GM12878 (cell line): Measurements from ENCODE around the gene NRP2. TPM values are rescaled to one million over a fixed set of nuclear protein-coding genes. Genes with fewer than 3 reads are reported as not detected.

ENCODE experiments used
- ATAC-seq: fragments of 200-7000 bp; cut with Tn5 transposase; 3 replicates; pipeline ENCODE4 v1.9.1; 2020; ENCODE audit warnings: mild to moderate bottlenecking, moderate library complexity
- BruUV-seq: library from RNA; stranded (reverse); fragments of 400-500 nt; replicated peaks from 2 replicates; lab custom pipeline; 2021; lab: Mats Ljungman, UMichigan
- CTCF ChIA-PET: fragments of 300-600 bp; sonication (Branson Sonifier 250); formaldehyde crosslinking; extraction: SDS; loops from one replicate; lab custom pipeline; 2021; ENCODE audit warnings: inconsistent platforms; lab: Yijun Ruan, JAX
- POLR2A ChIA-PET: fragments of 350-600 bp; formaldehyde crosslinking; extraction: SDS; loops from one replicate; lab custom pipeline; 2021; ENCODE audit warnings: inconsistent platforms; lab: Charles Lee
- RAD21 ChIA-PET: fragments of 300-600 bp; sonication (Branson Sonifier 250); formaldehyde crosslinking; loops from one replicate; lab custom pipeline; 2023; ENCODE audit warnings: antibody characterized with exemption; ENCODE audit not compliant: unreplicated experiment; lab: Charles Lee
- SMC1A ChIA-PET: fragments of 300-600 bp; sonication (Branson Sonifier 250); formaldehyde crosslinking; loops from one replicate; lab custom pipeline; 2023; ENCODE audit not compliant: unreplicated experiment, uncharacterized antibody; lab: Charles Lee
- DNase-seq: peaks from one replicate; pipeline ENCODE4 v3.0.0-alpha.2; 2011; ENCODE audit warnings: low read depth, low spot score
- FAIRE-seq: peaks from 3 replicates; lab custom pipeline; 2011; peaks lifted over from hg19 to GRCh38; lab: Jason Lieb, UNC
- H2AFZ ChIP-seq: 2 replicates; pipeline ENCODE4 v1.6.0; 2011; ENCODE audit warnings: low read depth, low read length, control low read depth; ENCODE audit not compliant: control insufficient read depth
- H3K27ac ChIP-seq: 2 replicates; pipeline ENCODE4 v1.5.1; 2011; ENCODE audit warnings: control low read depth; ENCODE audit not compliant: control insufficient read depth, insufficient read depth
- H3K27me3 ChIP-seq, 2 experiments: replicated peaks in 1 of 2; 2 replicates each; pipeline versions ENCODE4 v1.6.0 to v1.6.1; 2011; ENCODE audit warnings: low read length in 1 of 2; ENCODE audit not compliant: control insufficient read depth in 2 of 2, insufficient read depth in 2 of 2
- H3K36me3 ChIP-seq, 2 experiments: 2 replicates each; pipeline ENCODE4 v1.5.1; 2011; ENCODE audit warnings: low read length in 1 of 2; ENCODE audit not compliant: control insufficient read depth in 2 of 2, insufficient read depth in 2 of 2
- H3K4me1 ChIP-seq: 2 replicates; pipeline ENCODE4 v1.6.1; 2011; ENCODE audit warnings: mild to moderate bottlenecking, low read length, moderate library complexity, mixed read lengths; ENCODE audit not compliant: control insufficient read depth, insufficient read depth
- H3K4me2 ChIP-seq: 2 replicates; pipeline ENCODE4 v1.6.0; 2011; ENCODE audit warnings: control low read depth; ENCODE audit not compliant: control insufficient read depth, insufficient read depth
- H3K4me3 ChIP-seq: fragments of 200-600 bp; sonication (generic); 2 replicates; pipeline ENCODE4 v1.5.1; 2016
- H3K79me2 ChIP-seq: 2 replicates; pipeline ENCODE4 v1.6.0; 2011; ENCODE audit warnings: low read length; ENCODE audit not compliant: control insufficient read depth, insufficient read depth
- H3K9ac ChIP-seq: 2 replicates; pipeline ENCODE4 v1.8.0; 2011; ENCODE audit warnings: low read length, control low read depth, mixed read lengths; ENCODE audit not compliant: control insufficient read depth, insufficient read depth
- H3K9me3 ChIP-seq: replicated peaks from 3 replicates; pipeline ENCODE4 v1.5.1; 2011; ENCODE audit warnings: mild to moderate bottlenecking, low read length; ENCODE audit not compliant: control insufficient read depth, insufficient read depth
- H4K20me1 ChIP-seq: 2 replicates; pipeline ENCODE4 v1.6.0; 2011; ENCODE audit not compliant: control insufficient read depth, insufficient read depth
- BRCA1 ChIP-seq: IDR thresholded peaks from 2 replicates; pipeline ENCODE4 v1.6.1; 2011; ENCODE audit warnings: low read depth, low read length, improper control_type of control experiment
- CHD1 ChIP-seq: IDR thresholded peaks from 2 replicates; pipeline ENCODE4 v1.6.1; 2012; ENCODE audit warnings: low read depth, low read length, improper control_type of control experiment
- FOS ChIP-seq: IDR thresholded peaks from 3 replicates; pipeline ENCODE4 v1.6.1; 2011; ENCODE audit warnings: borderline replicate concordance; ENCODE audit not compliant: insufficient read length; ENCODE audit errors: extremely low read depth
- GATAD2B ChIP-seq: fragments of 450-650 bp; conservative IDR thresholded peaks from 2 replicates; pipeline ENCODE4 v1.6.1; 2017; ENCODE audit warnings: low read depth, mild to moderate bottlenecking, moderate library complexity
- HDAC6 ChIP-seq: fragments of 200-600 bp; sonication (generic); IDR thresholded peaks from one replicate; pipeline ENCODE4 v1.8.0; 2017; ENCODE audit warnings: antibody characterized with exemption; ENCODE audit not compliant: unreplicated experiment
- RAD51 ChIP-seq: fragments of 450-650 bp; IDR thresholded peaks from 2 replicates; pipeline ENCODE4 v1.6.1; 2016; ENCODE audit warnings: moderate library complexity, mild to moderate bottlenecking, inconsistent platforms
- SRF ChIP-seq, 2 experiments: IDR thresholded peaks; 2 replicates each; pipeline ENCODE4 v1.6.1; 2011; ENCODE audit warnings: low read depth in 2 of 2, low read length in 2 of 2, mild to moderate bottlenecking in 1 of 2, moderate library complexity in 1 of 2
- TARDBP ChIP-seq: IDR thresholded peaks from 2 replicates; pipeline ENCODE4 v1.6.1; 2016; ENCODE audit warnings: borderline replicate concordance
- ZBED1 ChIP-seq: IDR thresholded peaks from 2 replicates; pipeline ENCODE4 v1.6.1; 2016; ENCODE audit warnings: borderline replicate concordance
- ZNF207 ChIP-seq: fragments of 450-650 bp; IDR thresholded peaks from 2 replicates; pipeline ENCODE4 v1.6.1; 2014; ENCODE audit warnings: antibody characterized with exemption, mild to moderate bottlenecking, borderline replicate concordance
- ZZZ3 ChIP-seq: IDR thresholded peaks from 2 replicates; pipeline ENCODE4 v1.6.1; 2011; ENCODE audit warnings: low read depth; ENCODE audit not compliant: control insufficient read depth, insufficient read length
- WGBS: methylation state at CpG from one replicate; pipeline ENCODE4 v1.1.6; 2016; ENCODE audit warnings: low lambda C conversion rate; ENCODE audit not compliant: insufficient replicate concordance, insufficient coverage; ENCODE audit errors: missing lambda C conversion rate; 5-methylcytosine and 5-hydroxymethylcytosine counted together
- in situ Hi-C: fragments of 300-500 bp; cut with MboI; formaldehyde crosslinking; loops from 9 replicates; pipeline ENCODE4 v1.14.3; 2018; ENCODE audit warnings: mixed read lengths
- intact Hi-C: fragments of 100-400 bp; cut with micrococcal nuclease; formaldehyde crosslinking; loops from one replicate; pipeline ENCODE4 v1.14.2; 2022; ENCODE audit not compliant: unreplicated experiment
- polyA plus RNA-seq, 11 experiments: library from polyadenylated mRNA; depleted of rRNA in 4 of 11; unstranded in 6 of 11; stranded (reverse) in 5 of 11; fragments of >200 nt; fragmentation: Nextera tagmentation in 4 of 11; fragmentation: Illumina TruSeq in 1 of 11; extraction: Ambion mirVana in 4 of 11; extraction: Trizol in 1 of 11; gene quantifications; 1 replicate in 1 of 11; 2 replicates in 10 of 11; pipeline versions ENCODE4 v1.2.1 to v1.2.3, GENCODE V29; 2011 to 2016; ENCODE audit warnings: inconsistent platforms in 2 of 11, missing spikeins in 2 of 11, low read depth in 1 of 11
- total RNA-seq, 4 experiments: library from RNA; depleted of rRNA in 3 of 4; stranded (reverse); fragments of >200 nt in 3 of 4; fragmentation: Illumina TruSeq in 1 of 4; extraction: Trizol in 1 of 4; gene quantifications; 2 replicates each; pipeline versions ENCODE4 v1.2.1 to v1.2.3, GENCODE V29; 2013 to 2021
- TF ChIP-seq, protein P1 (sequence below): IDR thresholded peaks from 2 replicates; pipeline ENCODE4 v1.6.1; 2011; ENCODE audit warnings: low read depth, low read length, improper control_type of control experiment, borderline replicate concordance
- TF ChIP-seq, protein P2 (sequence below): IDR thresholded peaks from 2 replicates; pipeline ENCODE4 v1.6.1; 2012; ENCODE audit warnings: low read depth, low read length, improper control_type of control experiment
- TF ChIP-seq, protein P3 (sequence below): fragments of 450-650 bp; IDR thresholded peaks from 2 replicates; pipeline ENCODE4 v1.6.1; 2017; ENCODE audit warnings: low read depth, mild to moderate bottlenecking, moderate library complexity
- TF ChIP-seq, protein P4 (sequence below): fragments of 450-650 bp; IDR thresholded peaks from 2 replicates; pipeline ENCODE4 v1.6.1; 2017; ENCODE audit warnings: mild to moderate bottlenecking, low read depth, inconsistent platforms; ENCODE audit not compliant: poor library complexity, severe bottlenecking
- TF ChIP-seq, protein P5 (sequence below): fragments of 450-650 bp; IDR thresholded peaks from 2 replicates; pipeline ENCODE4 v1.6.1; 2017; ENCODE audit warnings: antibody characterized with exemption, mild to moderate bottlenecking, moderate library complexity

Gene NRP2
- total and polyA plus RNA-seq, 10 of the 15 experiments (the other 5 are each of a cell fraction or from before 2014, with no cell fraction given): 0.06 to 1.2 (median 0.46) TPM

DNA sequence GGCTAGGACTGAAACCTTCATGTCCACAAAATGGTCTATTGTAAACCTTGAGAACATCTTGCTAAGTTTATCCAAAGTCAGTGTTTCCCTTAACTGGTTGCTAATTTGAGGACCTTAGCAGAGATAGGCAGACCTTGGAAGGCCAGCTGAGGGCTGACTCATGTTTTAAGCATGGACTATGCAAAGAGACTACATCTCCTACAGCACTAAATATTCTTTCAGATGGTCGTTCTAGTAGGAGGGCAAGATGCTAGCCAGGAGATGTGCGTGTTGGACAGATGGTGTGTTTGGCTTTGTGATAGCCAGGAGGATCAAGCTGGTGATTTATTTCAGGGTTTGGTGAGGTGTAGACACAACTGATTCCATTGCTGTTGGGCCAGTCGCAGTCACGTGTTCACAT is 75.8 kb downstream of the NRP2 start (continued):
- TF ChIP-seq GATAD2B: no peak
- TF ChIP-seq, protein P1, sequence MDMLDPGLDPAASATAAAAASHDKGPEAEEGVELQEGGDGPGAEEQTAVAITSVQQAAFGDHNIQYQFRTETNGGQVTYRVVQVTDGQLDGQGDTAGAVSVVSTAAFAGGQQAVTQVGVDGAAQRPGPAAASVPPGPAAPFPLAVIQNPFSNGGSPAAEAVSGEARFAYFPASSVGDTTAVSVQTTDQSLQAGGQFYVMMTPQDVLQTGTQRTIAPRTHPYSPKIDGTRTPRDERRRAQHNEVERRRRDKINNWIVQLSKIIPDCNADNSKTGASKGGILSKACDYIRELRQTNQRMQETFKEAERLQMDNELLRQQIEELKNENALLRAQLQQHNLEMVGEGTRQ: no peak
- no peak for TF ChIP-seq SRF (IDR thresholded peaks at IDR 0.05; ENCODE audit: low read depth in 2 of 2, low read length in 2 of 2)
- TF ChIP-seq ZZZ3: no peak

DNA sequence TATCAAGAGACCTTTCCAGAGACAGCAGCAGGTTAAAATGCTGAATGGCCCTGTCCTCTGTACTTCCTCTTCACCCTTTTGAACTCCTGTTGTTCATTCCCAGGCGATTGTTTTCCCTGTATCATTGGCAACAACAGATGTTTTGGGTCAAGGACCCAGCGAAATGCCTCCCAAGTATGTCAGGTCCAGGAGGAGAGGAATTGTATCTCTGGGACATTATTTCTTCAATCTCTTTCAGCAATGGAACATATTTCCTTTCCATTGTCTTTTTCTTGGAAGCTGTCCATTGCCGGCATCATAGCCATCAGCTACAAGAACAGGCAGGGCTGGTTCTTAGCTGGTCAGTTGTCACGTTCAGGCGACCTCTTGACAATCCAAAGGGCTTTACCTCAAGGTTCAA is 76.2 kb downstream of the NRP2 start:
- DNase-seq: no peak
- ChIA-PET SMC1A (no interaction called here), POLR2A (no interaction called here), RAD21 (interaction anchor here (1.2 kb wide), 1 partner anchor 51 kb away, joined by 3 read pairs; no protein-coding TSS in a partner anchor), CTCF (interaction anchor here (2.2 kb wide), 1 partner anchor 17 kb away, joined by 8 read pairs; no protein-coding TSS in a partner anchor)
- 61% methylated on average over 5 of the region's 5 CpGs for WGBS
- Histone ChIP-seq H3K4me2 (no peak overlapping the region), H3K36me3 (no peaks in the 10 kb centered on the region), H3K79me2 (no peaks in the 10 kb centered on the region), H3K9ac (no peak overlapping the region), H3K27me3 (no peaks in the 10 kb centered on the region; a peak in 2 of 4 replicates), H3K9me3 (no peaks in the 10 kb centered on the region), H3K27ac (no peak overlapping the region), H4K20me1 (no peaks in the 10 kb centered on the region), H3K4me3 (no peak overlapping the region), H3K4me1 (no peaks in the 10 kb centered on the region), H2AFZ (no peak overlapping the region)
- in situ Hi-C loops: no loop called here
- no peak for FAIRE-seq
- ATAC-seq: no peak
- BruUV-seq: no TSS peak
- TF ChIP-seq, protein P2, sequence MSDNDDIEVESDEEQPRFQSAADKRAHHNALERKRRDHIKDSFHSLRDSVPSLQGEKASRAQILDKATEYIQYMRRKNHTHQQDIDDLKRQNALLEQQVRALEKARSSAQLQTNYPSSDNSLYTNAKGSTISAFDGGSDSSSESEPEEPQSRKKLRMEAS: no peak
- TF ChIP-seq CHD1 (no peak), BRCA1 (no peak), HDAC6 (no peak), ZNF207 (no peak), TARDBP (no peak), FOS (no peak), GATAD2B (no peak), ZBED1 (no peak), RAD51 (no peak)
- TF ChIP-seq, protein P3, sequence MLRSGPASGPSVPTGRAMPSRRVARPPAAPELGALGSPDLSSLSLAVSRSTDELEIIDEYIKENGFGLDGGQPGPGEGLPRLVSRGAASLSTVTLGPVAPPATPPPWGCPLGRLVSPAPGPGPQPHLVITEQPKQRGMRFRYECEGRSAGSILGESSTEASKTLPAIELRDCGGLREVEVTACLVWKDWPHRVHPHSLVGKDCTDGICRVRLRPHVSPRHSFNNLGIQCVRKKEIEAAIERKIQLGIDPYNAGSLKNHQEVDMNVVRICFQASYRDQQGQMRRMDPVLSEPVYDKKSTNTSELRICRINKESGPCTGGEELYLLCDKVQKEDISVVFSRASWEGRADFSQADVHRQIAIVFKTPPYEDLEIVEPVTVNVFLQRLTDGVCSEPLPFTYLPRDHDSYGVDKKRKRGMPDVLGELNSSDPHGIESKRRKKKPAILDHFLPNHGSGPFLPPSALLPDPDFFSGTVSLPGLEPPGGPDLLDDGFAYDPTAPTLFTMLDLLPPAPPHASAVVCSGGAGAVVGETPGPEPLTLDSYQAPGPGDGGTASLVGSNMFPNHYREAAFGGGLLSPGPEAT: no peak
- TF ChIP-seq, protein P4, sequence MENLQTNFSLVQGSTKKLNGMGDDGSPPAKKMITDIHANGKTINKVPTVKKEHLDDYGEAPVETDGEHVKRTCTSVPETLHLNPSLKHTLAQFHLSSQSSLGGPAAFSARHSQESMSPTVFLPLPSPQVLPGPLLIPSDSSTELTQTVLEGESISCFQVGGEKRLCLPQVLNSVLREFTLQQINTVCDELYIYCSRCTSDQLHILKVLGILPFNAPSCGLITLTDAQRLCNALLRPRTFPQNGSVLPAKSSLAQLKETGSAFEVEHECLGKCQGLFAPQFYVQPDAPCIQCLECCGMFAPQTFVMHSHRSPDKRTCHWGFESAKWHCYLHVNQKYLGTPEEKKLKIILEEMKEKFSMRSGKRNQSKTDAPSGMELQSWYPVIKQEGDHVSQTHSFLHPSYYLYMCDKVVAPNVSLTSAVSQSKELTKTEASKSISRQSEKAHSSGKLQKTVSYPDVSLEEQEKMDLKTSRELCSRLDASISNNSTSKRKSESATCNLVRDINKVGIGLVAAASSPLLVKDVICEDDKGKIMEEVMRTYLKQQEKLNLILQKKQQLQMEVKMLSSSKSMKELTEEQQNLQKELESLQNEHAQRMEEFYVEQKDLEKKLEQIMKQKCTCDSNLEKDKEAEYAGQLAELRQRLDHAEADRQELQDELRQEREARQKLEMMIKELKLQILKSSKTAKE: no peak
- TF ChIP-seq, protein P5, sequence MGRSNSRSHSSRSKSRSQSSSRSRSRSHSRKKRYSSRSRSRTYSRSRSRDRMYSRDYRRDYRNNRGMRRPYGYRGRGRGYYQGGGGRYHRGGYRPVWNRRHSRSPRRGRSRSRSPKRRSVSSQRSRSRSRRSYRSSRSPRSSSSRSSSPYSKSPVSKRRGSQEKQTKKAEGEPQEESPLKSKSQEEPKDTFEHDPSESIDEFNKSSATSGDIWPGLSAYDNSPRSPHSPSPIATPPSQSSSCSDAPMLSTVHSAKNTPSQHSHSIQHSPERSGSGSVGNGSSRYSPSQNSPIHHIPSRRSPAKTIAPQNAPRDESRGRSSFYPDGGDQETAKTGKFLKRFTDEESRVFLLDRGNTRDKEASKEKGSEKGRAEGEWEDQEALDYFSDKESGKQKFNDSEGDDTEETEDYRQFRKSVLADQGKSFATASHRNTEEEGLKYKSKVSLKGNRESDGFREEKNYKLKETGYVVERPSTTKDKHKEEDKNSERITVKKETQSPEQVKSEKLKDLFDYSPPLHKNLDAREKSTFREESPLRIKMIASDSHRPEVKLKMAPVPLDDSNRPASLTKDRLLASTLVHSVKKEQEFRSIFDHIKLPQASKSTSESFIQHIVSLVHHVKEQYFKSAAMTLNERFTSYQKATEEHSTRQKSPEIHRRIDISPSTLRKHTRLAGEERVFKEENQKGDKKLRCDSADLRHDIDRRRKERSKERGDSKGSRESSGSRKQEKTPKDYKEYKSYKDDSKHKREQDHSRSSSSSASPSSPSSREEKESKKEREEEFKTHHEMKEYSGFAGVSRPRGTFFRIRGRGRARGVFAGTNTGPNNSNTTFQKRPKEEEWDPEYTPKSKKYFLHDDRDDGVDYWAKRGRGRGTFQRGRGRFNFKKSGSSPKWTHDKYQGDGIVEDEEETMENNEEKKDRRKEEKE: no peak
- intact Hi-C loops: no loop called here
